RWPE1 (cell line): ENCODE data around the gene FUT7.
A peak's percentile ranks its signal among the peaks of the same experiment; 100 is the strongest.

Experiments
- CTCF ChIA-PET: fragments of 350-600 bp; sonication (Branson Sonifier 250); formaldehyde crosslinking; extraction: SDS; loops from one replicate; lab custom pipeline; 2021; lab: Yijun Ruan, JAX
- POLR2A ChIA-PET: fragments of 400-600 bp; formaldehyde crosslinking; extraction: SDS; loops from one replicate; lab custom pipeline; 2020; ENCODE audit warnings: antibody characterized with exemption; ENCODE audit not compliant: low non-redundant PET; lab: Yijun Ruan, JAX
- DNase-seq: peaks from one replicate; pipeline ENCODE4 v3.0.0; 2012; ENCODE audit warnings: low spot score
- H3K27ac ChIP-seq: fragments of 450-650 bp; 2 replicates; pipeline ENCODE4 v1.5.1; 2017
- TF ChIP-seq, protein P1 (sequence below): fragments of 450-650 bp; conservative IDR thresholded peaks from 2 replicates; pipeline ENCODE4 v1.5.1; 2017; ENCODE audit warnings: low read depth, mild to moderate bottlenecking

The FUT7 gene

DNA sequence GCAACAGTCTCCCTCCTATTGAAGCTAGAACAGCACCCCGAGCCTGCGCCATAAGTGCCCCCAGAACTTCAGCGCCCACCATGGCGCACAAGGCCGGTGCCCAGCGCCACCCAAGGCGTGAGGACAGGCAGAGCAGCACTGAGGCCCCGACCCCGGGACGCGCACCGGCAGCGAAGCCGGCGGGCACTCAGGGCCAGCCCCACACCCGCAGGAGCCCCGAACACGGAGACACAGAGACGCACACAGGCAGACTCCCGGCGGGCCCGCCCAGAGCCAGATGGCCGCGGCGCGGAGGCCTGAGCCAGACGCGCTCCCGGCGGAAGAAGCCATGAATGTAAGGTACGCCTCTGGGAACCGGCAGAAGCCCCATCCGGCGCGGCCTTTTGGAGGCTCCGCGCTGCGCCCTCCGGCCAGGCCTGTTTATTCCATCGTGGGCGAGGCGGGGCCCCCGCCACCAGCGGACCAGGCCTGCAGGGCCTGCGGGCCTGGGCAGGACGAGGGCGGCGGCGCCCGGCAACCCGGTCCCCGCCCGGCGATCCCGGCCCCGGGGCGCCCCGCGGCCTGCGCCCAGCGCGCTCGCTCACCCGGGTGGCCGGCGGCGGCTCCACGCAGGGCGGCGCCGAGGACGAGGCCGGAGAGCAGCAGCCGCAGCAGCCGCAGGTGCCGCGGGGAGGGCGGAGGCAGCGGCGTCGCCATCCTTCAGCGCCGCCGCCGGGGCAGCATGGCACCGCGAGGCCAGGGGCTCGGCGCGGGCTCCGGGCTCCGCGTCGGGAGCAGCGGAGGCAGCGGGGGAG, 13.6 kb upstream of the FUT7 start:
- peak overlapping the region; percentile 48 for H3K27ac ChIP-seq
- POLR2A ChIA-PET = no interaction called here
- TF ChIP-seq, protein P1, sequence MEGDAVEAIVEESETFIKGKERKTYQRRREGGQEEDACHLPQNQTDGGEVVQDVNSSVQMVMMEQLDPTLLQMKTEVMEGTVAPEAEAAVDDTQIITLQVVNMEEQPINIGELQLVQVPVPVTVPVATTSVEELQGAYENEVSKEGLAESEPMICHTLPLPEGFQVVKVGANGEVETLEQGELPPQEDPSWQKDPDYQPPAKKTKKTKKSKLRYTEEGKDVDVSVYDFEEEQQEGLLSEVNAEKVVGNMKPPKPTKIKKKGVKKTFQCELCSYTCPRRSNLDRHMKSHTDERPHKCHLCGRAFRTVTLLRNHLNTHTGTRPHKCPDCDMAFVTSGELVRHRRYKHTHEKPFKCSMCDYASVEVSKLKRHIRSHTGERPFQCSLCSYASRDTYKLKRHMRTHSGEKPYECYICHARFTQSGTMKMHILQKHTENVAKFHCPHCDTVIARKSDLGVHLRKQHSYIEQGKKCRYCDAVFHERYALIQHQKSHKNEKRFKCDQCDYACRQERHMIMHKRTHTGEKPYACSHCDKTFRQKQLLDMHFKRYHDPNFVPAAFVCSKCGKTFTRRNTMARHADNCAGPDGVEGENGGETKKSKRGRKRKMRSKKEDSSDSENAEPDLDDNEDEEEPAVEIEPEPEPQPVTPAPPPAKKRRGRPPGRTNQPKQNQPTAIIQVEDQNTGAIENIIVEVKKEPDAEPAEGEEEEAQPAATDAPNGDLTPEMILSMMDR = no peak
- CTCF ChIA-PET = interaction anchor here (0.8 to 4.4 kb wide), 11 partner anchors 10 to 52 kb away, joined by 5 to 76 read pairs (median 19); partner anchors contain the start of genes ABCA2, SAPCD2 and UAP1L1
- no peak for DNase-seq

- POLR2A ChIA-PET = no interaction called here
- CTCF ChIA-PET = interaction anchor here (0.7 to 3.2 kb wide), 7 partner anchors 10 to 94 kb away, joined by 3 to 28 read pairs (median 10); partner anchors contain the start of gene ABCA2
- peak overlapping the region; percentile 48 for H3K27ac ChIP-seq
- DNase-seq = no peak
- TF ChIP-seq, protein P1 = no peak
These were observed 12.8 kb upstream of the FUT7 start for GRCh38 chr9:137044502-137045177.

DNA sequence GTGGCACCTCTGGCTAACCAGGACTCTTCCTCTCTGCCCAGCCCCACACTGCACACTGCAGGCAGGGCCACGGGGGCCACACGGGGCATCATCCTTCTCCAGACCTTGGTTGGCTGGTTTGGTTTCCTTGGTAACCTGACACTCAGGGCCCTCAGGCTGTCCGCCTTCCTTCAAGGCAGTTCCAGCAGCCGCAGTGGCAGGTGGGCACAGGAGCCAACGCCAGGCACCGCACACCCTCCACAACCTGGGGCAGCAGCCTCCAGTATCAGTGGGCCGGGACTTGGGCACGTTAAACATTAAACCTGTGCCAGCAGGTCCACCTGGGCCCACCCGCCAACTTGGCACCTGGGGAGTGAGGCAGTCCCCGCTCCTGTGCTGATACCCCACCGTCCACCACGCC, 12.1 kb upstream of the FUT7 start:
- CTCF ChIA-PET = interaction anchor here (0.6 to 3.2 kb wide), 7 partner anchors 9 to 93 kb away, joined by 3 to 28 read pairs (median 10); partner anchors contain the start of gene ABCA2

DNA sequence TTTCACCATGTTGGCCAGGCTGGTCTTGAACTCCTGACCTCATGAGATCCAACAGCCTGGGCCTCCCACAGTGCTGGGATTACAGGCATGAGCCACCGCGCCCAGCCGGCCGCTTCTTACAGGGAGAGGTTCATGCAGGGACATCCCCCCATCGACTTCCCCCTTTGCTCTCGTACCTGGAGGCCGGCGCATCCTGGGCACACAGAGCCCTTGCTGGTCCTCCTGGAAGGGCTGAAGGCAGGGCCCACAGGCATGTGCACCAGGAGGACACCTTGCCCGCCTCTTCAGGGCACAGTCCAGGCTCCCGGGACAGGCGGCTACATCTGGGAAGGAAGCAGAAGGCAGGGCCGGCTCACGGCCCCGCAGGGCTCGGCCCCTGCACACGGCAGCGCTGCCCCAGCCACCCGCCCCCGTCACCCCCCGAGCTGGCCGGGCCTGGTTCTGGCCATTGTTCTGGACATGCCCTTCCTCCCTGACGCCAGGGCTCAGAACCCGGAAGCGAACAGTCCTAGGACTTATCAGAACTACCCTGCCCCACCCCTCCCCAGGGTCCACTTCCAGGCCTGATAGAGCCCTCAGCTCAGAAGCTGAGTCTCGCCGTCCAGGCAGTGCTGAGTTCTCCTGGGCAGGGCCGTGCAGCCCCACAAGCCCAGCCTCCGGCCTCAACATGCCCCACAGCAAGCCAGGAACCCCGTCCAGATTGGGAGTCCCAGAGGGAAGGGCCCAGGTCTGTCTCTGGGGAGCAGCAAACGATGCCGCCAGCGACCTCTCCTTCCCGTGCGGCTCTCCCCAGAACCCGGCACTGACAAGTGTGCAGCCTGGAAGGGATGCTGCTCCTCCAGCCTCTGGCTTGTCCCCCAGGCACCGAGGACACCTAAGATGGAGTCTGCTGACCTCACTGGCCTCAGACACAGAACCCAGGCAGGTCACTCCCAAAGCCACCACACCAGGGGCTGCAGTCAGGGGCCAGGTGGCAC, 11.2 kb upstream of the FUT7 start:
- TF ChIP-seq, protein P1 = no peak
- DNase-seq = no peak
- CTCF ChIA-PET = interaction anchor here (0.6 to 3.2 kb wide), 5 partner anchors 8 to 27 kb away, joined by 3 to 28 read pairs (median 12); partner anchors contain the start of gene ABCA2
- peak overlapping the region; percentile 48 for H3K27ac ChIP-seq
- POLR2A ChIA-PET = no interaction called here

More for the DNA sequence above, 12.1 kb upstream of the FUT7 start:
- TF ChIP-seq, protein P1 = no peak
- POLR2A ChIA-PET = no interaction called here
- peak overlapping the region; percentile 48 for H3K27ac ChIP-seq
- DNase-seq = no peak

DNA sequence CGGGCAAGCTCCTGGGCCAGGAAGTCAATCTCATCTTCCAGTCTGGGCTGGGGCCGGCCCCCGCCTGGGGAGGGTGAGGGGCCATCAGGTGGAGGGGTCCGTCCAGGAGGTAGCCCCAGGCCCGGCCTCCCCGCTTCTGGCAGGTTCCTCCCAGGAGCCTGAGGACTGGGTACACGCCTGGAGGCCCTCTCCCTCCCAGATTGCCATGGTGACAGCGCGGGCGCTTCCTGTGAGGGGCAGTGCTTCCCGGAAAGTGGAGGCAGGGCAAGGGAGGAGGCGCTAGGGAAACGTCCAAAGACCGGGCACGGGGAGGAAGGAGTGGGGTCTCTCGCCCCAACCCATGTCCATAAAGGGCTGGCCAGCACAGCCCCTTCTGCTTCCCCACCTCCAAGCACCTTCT, 9.2 kb upstream of the FUT7 start:
- DNase-seq = no peak
- TF ChIP-seq, protein P1 = no peak
- ChIA-PET POLR2A (no interaction called here), CTCF (interaction anchor here (0.5 to 2.6 kb wide), 2 partner anchors 12 to 26 kb away, joined by 4 to 26 read pairs; partner anchors contain the start of gene ABCA2)
- H3K27ac ChIP-seq = no peak overlapping the region
